Measurements from ENCODE around the gene UBE2S.

Gene UBE2S

GRCh38 chr19:55382522-55383054 lies 25.0 kb downstream of the UBE2S start:
- Histone ChIP-seq H3K27ac (peak overlapping the region in 5 of 11 experiments; percentile 85 to 95 (median 94); a peak in 10 of 22 replicates), H3K36me3 (peaks cover 12 to 15% (median 13%) of the 10 kb centered on the region in 11 experiments), H3K4me2 (peak overlapping the region; percentile 95 to 100 (median 100)), H3K4me1 (peaks cover 28 to 41% (median 34%) of the 10 kb centered on the region in 10 experiments), H3K9me3 (replicated peaks in 1 of 11) (no peaks in the 10 kb centered on the region), H3K27me3 (peaks cover 0 to 7% (median 4%) of the 10 kb centered on the region in 11 experiments; a peak in 17 of 22 replicates), H4K20me1 (peaks cover 17 to 22% (median 18%) of the 10 kb centered on the region in 11 experiments), H3K4me3 (peak overlapping the region in 9 of 10 experiments; percentile 81 to 99 (median 95); a peak in 17 of 20 replicates), H3K9ac (peak overlapping the region; percentile 76 to 99 (median 96); a peak in 20 of 22 replicates)
- no peak for TF ChIP-seq Cebpa-rat (IDR thresholded peaks at IDR 0.05)

GRCh38 chr19:55382013-55382412 lies 25.6 kb downstream of the UBE2S start:
- H4K20me1 ChIP-seq, result peaks cover 11 to 18% (median 12%) of the 10 kb centered on the region in 11 experiments
- no peak overlapping the region for H3K4me3 ChIP-seq
- H3K9me3 ChIP-seq (replicated peaks in 1 of 11), result no peaks in the 10 kb centered on the region
- peak overlapping the region; percentile 95 to 100 (median 100); a peak in 21 of 22 replicates for H3K4me2 ChIP-seq
- no peak for TF ChIP-seq Cebpa-rat (IDR thresholded peaks at IDR 0.05)
- H3K27me3 ChIP-seq, result peaks cover 0 to 11% (median 8%) of the 10 kb centered on the region in 11 experiments; a peak in 18 of 22 replicates
- H3K27ac ChIP-seq, result no peak overlapping the region
- H3K4me1 ChIP-seq, result peaks cover 22 to 35% (median 28%) of the 10 kb centered on the region in 10 experiments
- peaks cover 6 to 10% (median 8%) of the 10 kb centered on the region in 11 experiments for H3K36me3 ChIP-seq
- H3K9ac ChIP-seq, result peak overlapping the region in 2 of 11 experiments; percentile 96 to 97; a peak in 2 of 22 replicates

- Histone ChIP-seq H3K9me3 (replicated peaks in 1 of 11) (no peaks in the 10 kb centered on the region), H3K4me2 (no peak overlapping the region), H3K27ac (no peak overlapping the region), H3K36me3 (no peaks in the 10 kb centered on the region), H3K27me3 (peaks cover 17 to 34% (median 27%) of the 10 kb centered on the region in 11 experiments), H3K9ac (no peak overlapping the region), H3K4me3 (no peak overlapping the region), H3K4me1 (peaks cover 17 to 33% (median 24%) of the 10 kb centered on the region in 10 experiments), H4K20me1 (peaks cover 0 to 6% (median 0%) of the 10 kb centered on the region in 11 experiments; a peak in 4 of 22 replicates)
- no peak for TF ChIP-seq Cebpa-rat (IDR thresholded peaks at IDR 0.05)
Measured at GRCh38 chr19:55379174-55379573, 28.4 kb downstream of the UBE2S start.

GRCh38 chr19:55377356-55378131 lies 30.0 kb downstream of the UBE2S start:
- Histone ChIP-seq H3K4me2 (no peak overlapping the region), H3K9ac (no peak overlapping the region), H4K20me1 (peaks cover 0 to 10% (median 0%) of the 10 kb centered on the region in 11 experiments; a peak in 5 of 22 replicates), H3K27me3 (peaks cover 25 to 50% (median 43%) of the 10 kb centered on the region in 11 experiments), H3K9me3 (replicated peaks in 1 of 11) (no peaks in the 10 kb centered on the region), H3K27ac (no peak overlapping the region), H3K4me1 (peaks cover 10 to 27% (median 17%) of the 10 kb centered on the region in 10 experiments), H3K36me3 (no peaks in the 10 kb centered on the region), H3K4me3 (no peak overlapping the region)
- no peak for TF ChIP-seq Cebpa-rat (IDR thresholded peaks at IDR 0.05)

GRCh38 chr19:55376241-55376933 lies 31.2 kb downstream of the UBE2S start, which contains the start of gene TMEM190:
Gene TMEM190, plus strand, starts transcription at chr19:55376826. Its CDS starts 28 bp downstream, at chr19:55376854.
- Histone ChIP-seq H3K9me3 (replicated peaks in 1 of 11) (no peaks in the 10 kb centered on the region), H3K36me3 (no peaks in the 10 kb centered on the region), H3K9ac (no peak within 1 kb of the TSS), H3K27ac (no peak within 1 kb of the TSS), H3K4me3 (no peak within 1 kb of the TSS), H4K20me1 (peaks cover 0 to 15% (median 0%) of the 10 kb centered on the region in 11 experiments; a peak in 6 of 22 replicates), H3K4me1 (peaks cover 6 to 21% (median 15%) of the 10 kb centered on the region in 10 experiments; a peak in 18 of 20 replicates), H3K4me2 (peak within 1 kb of the TSS in 5 of 11 experiments; percentile 2 to 47 (median 26); a peak in 5 of 22 replicates), H3K27me3 (peaks cover 36 to 62% (median 55%) of the 10 kb centered on the region in 11 experiments)
- no peak for TF ChIP-seq Cebpa-rat (IDR thresholded peaks at IDR 0.05)

GRCh38 chr19:55373993-55374757 lies 33.4 kb downstream of the UBE2S start:
- Histone ChIP-seq H3K4me1 (peaks cover 7 to 29% (median 21%) of the 10 kb centered on the region in 10 experiments; a peak in 18 of 20 replicates), H3K27me3 (peaks cover 57 to 84% (median 77%) of the 10 kb centered on the region in 11 experiments), H3K36me3 (no peaks in the 10 kb centered on the region), H3K9ac (no peak overlapping the region), H3K9me3 (replicated peaks in 1 of 11) (no peaks in the 10 kb centered on the region), H4K20me1 (peaks cover 0 to 22% (median under 1%) of the 10 kb centered on the region in 11 experiments; a peak in 9 of 22 replicates), H3K27ac (no peak overlapping the region), H3K4me2 (no peak overlapping the region), H3K4me3 (no peak overlapping the region)
- no peak for TF ChIP-seq Cebpa-rat (IDR thresholded peaks at IDR 0.05)

GRCh38 chr19:55373306-55373992 lies 34.1 kb downstream of the UBE2S start:
- Histone ChIP-seq H4K20me1 (peaks cover 0 to 29% (median 7%) of the 10 kb centered on the region in 11 experiments; a peak in 11 of 22 replicates), H3K4me3 (no peak overlapping the region), H3K27ac (no peak overlapping the region), H3K9ac (no peak overlapping the region), H3K4me2 (no peak overlapping the region; a peak in 1 of 22 replicates), H3K36me3 (no peaks in the 10 kb centered on the region), H3K4me1 (peaks cover 12 to 36% (median 26%) of the 10 kb centered on the region in 10 experiments; a peak in 18 of 20 replicates), H3K9me3 (replicated peaks in 1 of 11) (no peaks in the 10 kb centered on the region), H3K27me3 (peaks cover 65 to 91% (median 84%) of the 10 kb centered on the region in 11 experiments)
- no peak for TF ChIP-seq Cebpa-rat (IDR thresholded peaks at IDR 0.05)

Measured in BLaER1 treated with 17β-estradiol and CSF1 and Interleukin-3, amounts not matched to agents 10 nM and 100 nM (cell line).